ENCODE data around the gene ZNF184.

- no peak for TF ChIP-seq CTCF (IDR thresholded peaks at IDR 0.05; ENCODE audit: low read length)
- TF ChIP-seq EZH2 (IDR thresholded peaks at IDR 0.05; ENCODE audit: borderline replicate concordance, low read length) = no peak
Observed at GRCh38 chr6:27439371-27439770, 33.5 kb downstream of the ZNF184 start.

Data from OCI-LY1 (cell line).